ENCODE measurements around the gene SIRPB2.

GRCh38 chr20:1426231-1426849 lies 64.9 kb downstream of the SIRPB2 start:
- TF ChIP-seq CTCF (IDR thresholded peaks at IDR 0.05) (no peak), POLR2A (IDR thresholded peaks at IDR 0.05) (no peak)
